ENCODE measurements around the gene TMEM98.
"Not testable (repeated sequence)": the region's sequence is repeated elsewhere in the genome, so short reads cannot be mapped to it uniquely, and the experiment has no call there.

The TMEM98 gene

GRCh38 chr17:32936894-32937500 lies 9.0 kb downstream of the TMEM98 start:
- Histone ChIP-seq H3K9me3 (ENCODE audit: low read length) (peaks cover 22% of the 10 kb centered on the region), H3K36me3 (ENCODE audit: insufficient read depth, low read length) (peaks cover 77% of the 10 kb centered on the region), H3K4me3 (ENCODE audit: low read length) (no peak overlapping the region), H3K4me1 (ENCODE audit: insufficient read depth, low read length) (peaks cover 23% of the 10 kb centered on the region), H3K27me3 (ENCODE audit: insufficient read depth, low read length) (no peaks in the 10 kb centered on the region), H2AFZ (ENCODE audit: low read depth, low read length) (no peak overlapping the region)

- H2AFZ ChIP-seq (ENCODE audit: low read depth, low read length) = no peak overlapping the region
- peaks cover 58% of the 10 kb centered on the region for H3K36me3 ChIP-seq (ENCODE audit: insufficient read depth, low read length)
- no peaks in the 10 kb centered on the region for H3K27me3 ChIP-seq (ENCODE audit: insufficient read depth, low read length)
- H3K4me3 ChIP-seq (ENCODE audit: low read length) = no peak overlapping the region
- H3K4me1 ChIP-seq (ENCODE audit: insufficient read depth, low read length) = peaks cover 14% of the 10 kb centered on the region
- peaks cover 22% of the 10 kb centered on the region for H3K9me3 ChIP-seq (ENCODE audit: low read length)
Observed at GRCh38 chr17:32940706-32941390, 12.9 kb downstream of the TMEM98 start.

GRCh38 chr17:32941419-32942032 lies 13.6 kb downstream of the TMEM98 start:
- peaks cover 7% of the 10 kb centered on the region for H3K4me1 ChIP-seq (ENCODE audit: insufficient read depth, low read length)
- H3K27me3 ChIP-seq (ENCODE audit: insufficient read depth, low read length) = no peaks in the 10 kb centered on the region
- no peak overlapping the region for H3K4me3 ChIP-seq (ENCODE audit: low read length)
- H2AFZ ChIP-seq (ENCODE audit: low read depth, low read length) = no peak overlapping the region
- H3K9me3 ChIP-seq (ENCODE audit: low read length) = peaks cover 22% of the 10 kb centered on the region
- H3K36me3 ChIP-seq (ENCODE audit: insufficient read depth, low read length) = peaks cover 54% of the 10 kb centered on the region

GRCh38 chr17:32943206-32943605 lies 15.3 kb downstream of the TMEM98 start:
- Histone ChIP-seq H3K4me3 (ENCODE audit: low read length) (no peak overlapping the region), H3K36me3 (ENCODE audit: insufficient read depth, low read length) (peaks cover 39% of the 10 kb centered on the region), H3K4me1 (ENCODE audit: insufficient read depth, low read length) (peaks cover 4% of the 10 kb centered on the region), H3K27me3 (ENCODE audit: insufficient read depth, low read length) (no peaks in the 10 kb centered on the region), H3K9me3 (ENCODE audit: low read length) (peaks cover 22% of the 10 kb centered on the region), H2AFZ (ENCODE audit: low read depth, low read length) (no peak overlapping the region)

- H3K9me3 ChIP-seq (ENCODE audit: low read length) = peaks cover 22% of the 10 kb centered on the region
- H3K4me1 ChIP-seq (ENCODE audit: insufficient read depth, low read length) = peaks cover 4% of the 10 kb centered on the region
- no peak overlapping the region for H3K4me3 ChIP-seq (ENCODE audit: low read length)
- H3K36me3 ChIP-seq (ENCODE audit: insufficient read depth, low read length) = peaks cover 34% of the 10 kb centered on the region
- no peaks in the 10 kb centered on the region for H3K27me3 ChIP-seq (ENCODE audit: insufficient read depth, low read length)
- no peak overlapping the region for H2AFZ ChIP-seq (ENCODE audit: low read depth, low read length)
Observed at GRCh38 chr17:32943647-32944191, 15.8 kb downstream of the TMEM98 start.

GRCh38 chr17:32944248-32945020 lies 16.5 kb downstream of the TMEM98 start:
- H3K36me3 ChIP-seq (ENCODE audit: insufficient read depth, low read length) = peaks cover 29% of the 10 kb centered on the region
- H2AFZ ChIP-seq (ENCODE audit: low read depth, low read length) = no peak overlapping the region
- H3K4me1 ChIP-seq (ENCODE audit: insufficient read depth, low read length) = peaks cover 4% of the 10 kb centered on the region
- peaks cover 21% of the 10 kb centered on the region for H3K9me3 ChIP-seq (ENCODE audit: low read length)
- no peak overlapping the region for H3K4me3 ChIP-seq (ENCODE audit: low read length)
- H3K27me3 ChIP-seq (ENCODE audit: insufficient read depth, low read length) = no peaks in the 10 kb centered on the region

GRCh38 chr17:32946375-32947135 lies 18.6 kb downstream of the TMEM98 start:
- H3K27me3 ChIP-seq (ENCODE audit: insufficient read depth, low read length) = no peaks in the 10 kb centered on the region
- peaks cover 4% of the 10 kb centered on the region for H3K4me1 ChIP-seq (ENCODE audit: insufficient read depth, low read length)
- no peak overlapping the region for H2AFZ ChIP-seq (ENCODE audit: low read depth, low read length)
- H3K4me3 ChIP-seq (ENCODE audit: low read length) = no peak overlapping the region
- H3K9me3 ChIP-seq (ENCODE audit: low read length) = peaks cover 2% of the 10 kb centered on the region
- H3K36me3 ChIP-seq (ENCODE audit: insufficient read depth, low read length) = peaks cover 8% of the 10 kb centered on the region

- Histone ChIP-seq H3K4me1 (ENCODE audit: insufficient read depth, low read length) (peaks cover 4% of the 10 kb centered on the region), H3K4me3 (ENCODE audit: low read length) (no peak overlapping the region), H2AFZ (ENCODE audit: low read depth, low read length) (no peak overlapping the region), H3K27me3 (ENCODE audit: insufficient read depth, low read length) (no peaks in the 10 kb centered on the region), H3K36me3 (ENCODE audit: insufficient read depth, low read length) (no peaks in the 10 kb centered on the region), H3K9me3 (ENCODE audit: low read length) (no peaks in the 10 kb centered on the region)
Observed at GRCh38 chr17:32947736-32948135, 19.8 kb downstream of the TMEM98 start.

GRCh38 chr17:32949181-32949580 lies 21.2 kb downstream of the TMEM98 start:
- Histone ChIP-seq H3K4me1 (ENCODE audit: insufficient read depth, low read length) (no peaks in the 10 kb centered on the region), H3K9me3 (ENCODE audit: low read length) (no peaks in the 10 kb centered on the region), H3K27me3 (ENCODE audit: insufficient read depth, low read length) (peaks cover 3% of the 10 kb centered on the region), H2AFZ (ENCODE audit: low read depth, low read length) (no peak overlapping the region), H3K4me3 (ENCODE audit: low read length) (no peak overlapping the region), H3K36me3 (ENCODE audit: insufficient read depth, low read length) (no peaks in the 10 kb centered on the region)

- not testable (repeated sequence) for H3K4me1 ChIP-seq (ENCODE audit: insufficient read depth, low read length); H3K27me3 ChIP-seq (ENCODE audit: insufficient read depth, low read length); H3K36me3 ChIP-seq (ENCODE audit: insufficient read depth, low read length); H2AFZ ChIP-seq (ENCODE audit: low read depth, low read length); H3K4me3 ChIP-seq (ENCODE audit: low read length); H3K9me3 ChIP-seq (ENCODE audit: low read length)
Observed at GRCh38 chr17:32952491-32952890, 24.5 kb downstream of the TMEM98 start.

- H3K27me3 ChIP-seq (ENCODE audit: insufficient read depth, low read length) = peaks cover 9% of the 10 kb centered on the region
- no peak overlapping the region for H3K4me3 ChIP-seq (ENCODE audit: low read length)
- no peaks in the 10 kb centered on the region for H3K36me3 ChIP-seq (ENCODE audit: insufficient read depth, low read length)
- H3K4me1 ChIP-seq (ENCODE audit: insufficient read depth, low read length) = no peaks in the 10 kb centered on the region
- H3K9me3 ChIP-seq (ENCODE audit: low read length) = no peaks in the 10 kb centered on the region
- no peak overlapping the region for H2AFZ ChIP-seq (ENCODE audit: low read depth, low read length)
Observed at GRCh38 chr17:32953045-32953444, 25.1 kb downstream of the TMEM98 start.

GRCh38 chr17:32953857-32954256 lies 25.9 kb downstream of the TMEM98 start:
- H3K4me1 ChIP-seq (ENCODE audit: insufficient read depth, low read length) = no peaks in the 10 kb centered on the region

More at GRCh38 chr17:32953857-32954256, 25.9 kb downstream of the TMEM98 start:
- Histone ChIP-seq H3K27me3 (ENCODE audit: insufficient read depth, low read length) (peaks cover 9% of the 10 kb centered on the region), H3K4me3 (ENCODE audit: low read length) (no peak overlapping the region), H3K36me3 (ENCODE audit: insufficient read depth, low read length) (no peaks in the 10 kb centered on the region), H2AFZ (ENCODE audit: low read depth, low read length) (no peak overlapping the region), H3K9me3 (ENCODE audit: low read length) (no peaks in the 10 kb centered on the region)

Data from neuron (in vitro differentiated cells).